ENCODE results near the gene ANKRD63. TPM values are rescaled to one million over a fixed set of nuclear protein-coding genes. Genes with fewer than 3 reads are reported as not detected.
A peak's percentile ranks its signal among the peaks of the same experiment; 100 is the strongest.

The ANKRD63 gene
- total RNA-seq, 1 donor from 2014 or later: not detected

GRCh38 chr15:40276927-40277326 lies 5.9 kb downstream of the ANKRD63 start:
- DNase-seq: no peak

- DNase-seq: no peak
Observed at GRCh38 chr15:40275954-40276353, 6.9 kb downstream of the ANKRD63 start.

- DNase-seq: no peak
Observed at GRCh38 chr15:40275523-40275922, 7.3 kb downstream of the ANKRD63 start.

GRCh38 chr15:40274350-40275274 lies 8.3 kb downstream of the ANKRD63 start:
- DNase-seq: peak; percentile 70

GRCh38 chr15:40273428-40273827 lies 9.4 kb downstream of the ANKRD63 start:
- no peak for DNase-seq

GRCh38 chr15:40272485-40273056 lies 10.3 kb downstream of the ANKRD63 start:
- no peak for DNase-seq

- DNase-seq: no peak
Observed at GRCh38 chr15:40271685-40272484, 11.0 kb downstream of the ANKRD63 start.

GRCh38 chr15:40270246-40270995 lies 12.4 kb downstream of the ANKRD63 start:
- DNase-seq: no peak

- DNase-seq: no peak
Observed at GRCh38 chr15:40269604-40270003, 13.3 kb downstream of the ANKRD63 start.

GRCh38 chr15:40267670-40268069 lies 15.2 kb downstream of the ANKRD63 start:
- no peak for DNase-seq

GRCh38 chr15:40266828-40267304 lies 16.0 kb downstream of the ANKRD63 start:
- no peak for DNase-seq

- no peak for DNase-seq
Observed at GRCh38 chr15:40265875-40266274, 17.0 kb downstream of the ANKRD63 start.

GRCh38 chr15:40265355-40265754 lies 17.5 kb downstream of the ANKRD63 start:
- DNase-seq: no peak

GRCh38 chr15:40264321-40265153 lies 18.3 kb downstream of the ANKRD63 start:
- DNase-seq: no peak

GRCh38 chr15:40263024-40263754 lies 19.7 kb downstream of the ANKRD63 start:
- no peak for DNase-seq

GRCh38 chr15:40259021-40259420 lies 23.8 kb downstream of the ANKRD63 start:
- no peak for DNase-seq

GRCh38 chr15:40258544-40258943 lies 24.3 kb downstream of the ANKRD63 start:
- no peak for DNase-seq

- no peak for DNase-seq
Observed at GRCh38 chr15:40257656-40258450, 25.0 kb downstream of the ANKRD63 start.

- no peak for DNase-seq
Observed at GRCh38 chr15:40256638-40257235, 26.1 kb downstream of the ANKRD63 start.

Measured in occipital lobe (tissue), 2 donors.